GM12878 (cell line): Measurements from ENCODE around the gene MACF1. TPM values are rescaled to one million over a fixed set of nuclear protein-coding genes. Genes with fewer than 3 reads are reported as not detected.

Experiments used
- ATAC-seq: fragments of 200-7000 bp; cut with Tn5 transposase; 3 replicates; pipeline ENCODE4 v1.9.1; 2020; ENCODE audit warnings: mild to moderate bottlenecking, moderate library complexity
- BruUV-seq: library from RNA; stranded (reverse); fragments of 400-500 nt; replicated peaks from 2 replicates; lab custom pipeline; 2021; lab: Mats Ljungman, UMichigan
- CTCF ChIA-PET: fragments of 300-600 bp; sonication (Branson Sonifier 250); formaldehyde crosslinking; extraction: SDS; loops from one replicate; lab custom pipeline; 2021; ENCODE audit warnings: inconsistent platforms; lab: Yijun Ruan, JAX
- POLR2A ChIA-PET: fragments of 350-600 bp; formaldehyde crosslinking; extraction: SDS; loops from one replicate; lab custom pipeline; 2021; ENCODE audit warnings: inconsistent platforms; lab: Charles Lee
- RAD21 ChIA-PET: fragments of 300-600 bp; sonication (Branson Sonifier 250); formaldehyde crosslinking; loops from one replicate; lab custom pipeline; 2023; ENCODE audit warnings: antibody characterized with exemption; ENCODE audit not compliant: unreplicated experiment; lab: Charles Lee
- SMC1A ChIA-PET: fragments of 300-600 bp; sonication (Branson Sonifier 250); formaldehyde crosslinking; loops from one replicate; lab custom pipeline; 2023; ENCODE audit not compliant: unreplicated experiment, uncharacterized antibody; lab: Charles Lee
- DNase-seq: peaks from one replicate; pipeline ENCODE4 v3.0.0-alpha.2; 2011; ENCODE audit warnings: low read depth, low spot score
- FAIRE-seq: peaks from 3 replicates; lab custom pipeline; 2011; peaks lifted over from hg19 to GRCh38; lab: Jason Lieb, UNC
- H2AFZ ChIP-seq: 2 replicates; pipeline ENCODE4 v1.6.0; 2011; ENCODE audit warnings: low read depth, low read length, control low read depth; ENCODE audit not compliant: control insufficient read depth
- H3K27ac ChIP-seq: 2 replicates; pipeline ENCODE4 v1.5.1; 2011; ENCODE audit warnings: control low read depth; ENCODE audit not compliant: control insufficient read depth, insufficient read depth
- H3K27me3 ChIP-seq, 2 experiments: replicated peaks in 1 of 2; 2 replicates each; pipeline versions ENCODE4 v1.6.0 to v1.6.1; 2011; ENCODE audit warnings: low read length in 1 of 2; ENCODE audit not compliant: control insufficient read depth in 2 of 2, insufficient read depth in 2 of 2
- H3K36me3 ChIP-seq, 2 experiments: 2 replicates each; pipeline ENCODE4 v1.5.1; 2011; ENCODE audit warnings: low read length in 1 of 2; ENCODE audit not compliant: control insufficient read depth in 2 of 2, insufficient read depth in 2 of 2
- H3K4me1 ChIP-seq: 2 replicates; pipeline ENCODE4 v1.6.1; 2011; ENCODE audit warnings: mild to moderate bottlenecking, low read length, moderate library complexity, mixed read lengths; ENCODE audit not compliant: control insufficient read depth, insufficient read depth
- H3K4me2 ChIP-seq: 2 replicates; pipeline ENCODE4 v1.6.0; 2011; ENCODE audit warnings: control low read depth; ENCODE audit not compliant: control insufficient read depth, insufficient read depth
- H3K4me3 ChIP-seq: fragments of 200-600 bp; sonication (generic); 2 replicates; pipeline ENCODE4 v1.5.1; 2016
- H3K79me2 ChIP-seq: 2 replicates; pipeline ENCODE4 v1.6.0; 2011; ENCODE audit warnings: low read length; ENCODE audit not compliant: control insufficient read depth, insufficient read depth
- H3K9ac ChIP-seq: 2 replicates; pipeline ENCODE4 v1.8.0; 2011; ENCODE audit warnings: low read length, control low read depth, mixed read lengths; ENCODE audit not compliant: control insufficient read depth, insufficient read depth
- H3K9me3 ChIP-seq: replicated peaks from 3 replicates; pipeline ENCODE4 v1.5.1; 2011; ENCODE audit warnings: mild to moderate bottlenecking, low read length; ENCODE audit not compliant: control insufficient read depth, insufficient read depth
- H4K20me1 ChIP-seq: 2 replicates; pipeline ENCODE4 v1.6.0; 2011; ENCODE audit not compliant: control insufficient read depth, insufficient read depth
- BHLHE40 ChIP-seq, 2 experiments: fragments of 450-650 bp in 1 of 2; IDR thresholded peaks; 2 replicates each; pipeline ENCODE4 v1.6.1; 2011 to 2017; ENCODE audit warnings: low read depth in 2 of 2, borderline replicate concordance in 1 of 2, improper control_type of control experiment in 1 of 2, low read length in 1 of 2, mild to moderate bottlenecking in 1 of 2
- CHD1 ChIP-seq: IDR thresholded peaks from 2 replicates; pipeline ENCODE4 v1.6.1; 2012; ENCODE audit warnings: low read depth, low read length, improper control_type of control experiment
- CREM ChIP-seq: IDR thresholded peaks from 2 replicates; pipeline ENCODE4 v1.6.1; 2014; ENCODE audit warnings: antibody characterized with exemption, low read depth
- KLF5 ChIP-seq: fragments of 450-650 bp; IDR thresholded peaks from 2 replicates; pipeline ENCODE4 v1.6.1; 2014; ENCODE audit warnings: mild to moderate bottlenecking; ENCODE audit not compliant: partially characterized antibody
- MXI1 ChIP-seq: fragments of 150-350 bp; IDR thresholded peaks from 2 replicates; pipeline ENCODE4 v1.6.1; 2011; ENCODE audit warnings: low read depth, mild to moderate bottlenecking, inconsistent platforms, low read length, improper control_type of control experiment
- NR2F1 ChIP-seq: fragments of 450-650 bp; conservative IDR thresholded peaks from 2 replicates; pipeline ENCODE4 v1.6.1; 2017; ENCODE audit warnings: mild to moderate bottlenecking
- POLR2AphosphoS2 ChIP-seq: IDR thresholded peaks from 2 replicates; pipeline ENCODE4 v1.6.1; 2011; ENCODE audit warnings: low read depth, mild to moderate bottlenecking, low read length, improper control_type of control experiment, moderate library complexity
- RAD21 ChIP-seq: IDR thresholded peaks from 2 replicates; pipeline ENCODE4 v1.6.1; 2011; ENCODE audit warnings: mild to moderate bottlenecking, low read depth, low read length, moderate library complexity; ENCODE audit not compliant: insufficient read depth
- RAD51 ChIP-seq: fragments of 450-650 bp; IDR thresholded peaks from 2 replicates; pipeline ENCODE4 v1.6.1; 2016; ENCODE audit warnings: moderate library complexity, mild to moderate bottlenecking, inconsistent platforms
- SREBF2 ChIP-seq: IDR thresholded peaks from 2 replicates; pipeline ENCODE4 v1.6.1; 2012; ENCODE audit warnings: mild to moderate bottlenecking, low read length
- SRF ChIP-seq, 2 experiments: IDR thresholded peaks; 2 replicates each; pipeline ENCODE4 v1.6.1; 2011; ENCODE audit warnings: low read depth in 2 of 2, low read length in 2 of 2, mild to moderate bottlenecking in 1 of 2, moderate library complexity in 1 of 2
- SUPT20H ChIP-seq: IDR thresholded peaks from 2 replicates; pipeline ENCODE4 v1.6.1; 2011; ENCODE audit warnings: low read depth, mild to moderate bottlenecking, low read length, moderate library complexity, borderline replicate concordance; ENCODE audit not compliant: control insufficient read depth
- ZNF24 ChIP-seq: fragments of 450-650 bp; IDR thresholded peaks from 2 replicates; pipeline ENCODE4 v1.6.1; 2017; ENCODE audit warnings: antibody characterized with exemption, mild to moderate bottlenecking
- ZNF384 ChIP-seq: IDR thresholded peaks from 2 replicates; pipeline ENCODE4 v1.6.1; 2012; ENCODE audit warnings: low read depth, mild to moderate bottlenecking, low read length, improper control_type of control experiment, borderline replicate concordance
- WGBS: methylation state at CpG from one replicate; pipeline ENCODE4 v1.1.6; 2016; ENCODE audit warnings: low lambda C conversion rate; ENCODE audit not compliant: insufficient replicate concordance, insufficient coverage; ENCODE audit errors: missing lambda C conversion rate; 5-methylcytosine and 5-hydroxymethylcytosine counted together
- in situ Hi-C: fragments of 300-500 bp; cut with MboI; formaldehyde crosslinking; loops from 9 replicates; pipeline ENCODE4 v1.14.3; 2018; ENCODE audit warnings: mixed read lengths
- intact Hi-C: fragments of 100-400 bp; cut with micrococcal nuclease; formaldehyde crosslinking; loops from one replicate; pipeline ENCODE4 v1.14.2; 2022; ENCODE audit not compliant: unreplicated experiment
- polyA plus RNA-seq, 11 experiments: library from polyadenylated mRNA; depleted of rRNA in 4 of 11; unstranded in 6 of 11; stranded (reverse) in 5 of 11; fragments of >200 nt; fragmentation: Nextera tagmentation in 4 of 11; fragmentation: Illumina TruSeq in 1 of 11; extraction: Ambion mirVana in 4 of 11; extraction: Trizol in 1 of 11; gene quantifications; 1 replicate in 1 of 11; 2 replicates in 10 of 11; pipeline versions ENCODE4 v1.2.1 to v1.2.3, GENCODE V29; 2011 to 2016; ENCODE audit warnings: inconsistent platforms in 2 of 11, missing spikeins in 2 of 11, low read depth in 1 of 11
- total RNA-seq, 4 experiments: library from RNA; depleted of rRNA in 3 of 4; stranded (reverse); fragments of >200 nt in 3 of 4; fragmentation: Illumina TruSeq in 1 of 4; extraction: Trizol in 1 of 4; gene quantifications; 2 replicates each; pipeline versions ENCODE4 v1.2.1 to v1.2.3, GENCODE V29; 2013 to 2021
- TF ChIP-seq, protein P1 (sequence below): IDR thresholded peaks from 2 replicates; pipeline ENCODE4 v1.6.1; 2012; ENCODE audit warnings: low read depth, low read length, improper control_type of control experiment

MACF1 gene
- total and polyA plus RNA-seq, 10 of the 15 experiments (the other 5 are each of a cell fraction or from before 2014, with no cell fraction given) = 15.5 to 201 (median 76.9) TPM

- FAIRE-seq = no peak
These were observed 45.1 kb upstream of the MACF1 start for GRCh38 chr1:39159224-39160036.

GRCh38 chr1:39160703-39161102, 43.8 kb upstream of the MACF1 start:
- H3K4me3 ChIP-seq = no peak overlapping the region
- ChIA-PET SMC1A (interaction anchor here (4.7 kb wide), 1 partner anchor 31 kb away, joined by 47 read pairs; no protein-coding TSS in a partner anchor), RAD21 (interaction anchor here (0.5 to 0.6 kb wide), 2 partner anchors 31 to 53 kb away, joined by 3 read pairs; no protein-coding TSS in a partner anchor), POLR2A (no interaction called here), CTCF (interaction anchor here (0.8 to 4.3 kb wide), 2 partner anchors 11 to 32 kb away, joined by 3 to 48 read pairs; no protein-coding TSS in a partner anchor)
- no peaks in the 10 kb centered on the region for H3K36me3 ChIP-seq
- peaks cover 2% of the 10 kb centered on the region; the same call in 1 of the 2 replicates for H3K4me1 ChIP-seq
- FAIRE-seq (no peak), DNase-seq (no peak), ATAC-seq (no peak)
- H3K27ac ChIP-seq = no peak overlapping the region
- intact Hi-C loops = no loop called here
- H4K20me1 ChIP-seq = no peaks in the 10 kb centered on the region; the same call in 1 of the 2 replicates
- TF ChIP-seq SREBF2 (no peak), ZNF24 (no peak), SUPT20H (no peak), KLF5 (no peak), CREM (no peak), ZNF384 (no peak), SRF (IDR thresholded peaks at IDR 0.05; ENCODE audit: low read depth in 2 of 2, low read length in 2 of 2) (no peak), RAD21 (no peak)
- TF ChIP-seq, protein P1, sequence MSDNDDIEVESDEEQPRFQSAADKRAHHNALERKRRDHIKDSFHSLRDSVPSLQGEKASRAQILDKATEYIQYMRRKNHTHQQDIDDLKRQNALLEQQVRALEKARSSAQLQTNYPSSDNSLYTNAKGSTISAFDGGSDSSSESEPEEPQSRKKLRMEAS = no peak
- no peaks in the 10 kb centered on the region for H3K27me3 ChIP-seq
- BruUV-seq = no TSS peak
- H3K4me2 ChIP-seq = no peak overlapping the region
- H3K9me3 ChIP-seq = no peaks in the 10 kb centered on the region
- peaks cover 19% of the 10 kb centered on the region for H3K79me2 ChIP-seq
- in situ Hi-C loops = no loop called here
- H2AFZ ChIP-seq = no peak overlapping the region
- H3K9ac ChIP-seq = no peak overlapping the region

More at GRCh38 chr1:39159224-39160036, 45.1 kb upstream of the MACF1 start:
- Histone ChIP-seq H3K27ac (no peak overlapping the region), H3K79me2 (peaks cover 15% of the 10 kb centered on the region), H4K20me1 (peaks cover 2% of the 10 kb centered on the region; the same call in 1 of the 2 replicates), H3K9ac (no peak overlapping the region), H3K27me3 (no peaks in the 10 kb centered on the region), H3K4me1 (peaks cover 2% of the 10 kb centered on the region; the same call in 1 of the 2 replicates), H3K9me3 (no peaks in the 10 kb centered on the region), H3K36me3 (no peaks in the 10 kb centered on the region), H3K4me2 (no peak overlapping the region), H2AFZ (no peak overlapping the region), H3K4me3 (no peak overlapping the region)
- ChIA-PET RAD21 (interaction anchor here (1.3 to 2.9 kb wide), 5 partner anchors 26 to 101 kb away, joined by 3 to 27 read pairs (median 7); no protein-coding TSS in a partner anchor), POLR2A (interaction anchor here (0.6 to 1.2 kb wide), 3 partner anchors 28 to 94 kb away, joined by 3 to 5 read pairs (median 4); no protein-coding TSS in a partner anchor), SMC1A (interaction anchor here (1.1 to 4.7 kb wide), 7 partner anchors 25 to 55 kb away, joined by 4 to 47 read pairs (median 9); partner anchors contain the start of gene MACF1), CTCF (interaction anchor here (0.6 to 4.3 kb wide), 6 partner anchors 12 to 264 kb away, joined by 3 to 48 read pairs (median 4); no protein-coding TSS in a partner anchor)
- intact Hi-C loops = no loop called here
- ATAC-seq (peak; percentile 44), DNase-seq (no peak)
- in situ Hi-C loops = no loop called here
- TF ChIP-seq BHLHE40 (IDR thresholded peaks at IDR 0.05; ENCODE audit: borderline replicate concordance in 1 of 2, low read depth in 2 of 2, low read length in 1 of 2) = no peak
- TF ChIP-seq RAD51 = no peak
- TF ChIP-seq POLR2AphosphoS2 = no peak
- no peak for TF ChIP-seq CHD1
- TF ChIP-seq NR2F1 = no peak
- TF ChIP-seq MXI1 = no peak
- no TSS peak for BruUV-seq
- WGBS = 35% methylated on average over 1 of the region's 1 CpG
